HG02885 (cell line): ENCODE measurements around the gene SEC22C.

Experiments
- ATAC-seq: cut with Tn5 transposase; IDR thresholded peaks from one replicate; pipeline ENCODE4 v1.9.1; 2021; ENCODE audit warnings: mild to moderate bottlenecking; ENCODE audit not compliant: unreplicated experiment, poor library complexity

SEC22C gene

GRCh38 chr3:42501321-42501680 lies 80.5 kb downstream of the SEC22C start:
- ATAC-seq = no peak

- ATAC-seq = no peak
These were observed 80.9 kb downstream of the SEC22C start for GRCh38 chr3:42500909-42501308.

DNA sequence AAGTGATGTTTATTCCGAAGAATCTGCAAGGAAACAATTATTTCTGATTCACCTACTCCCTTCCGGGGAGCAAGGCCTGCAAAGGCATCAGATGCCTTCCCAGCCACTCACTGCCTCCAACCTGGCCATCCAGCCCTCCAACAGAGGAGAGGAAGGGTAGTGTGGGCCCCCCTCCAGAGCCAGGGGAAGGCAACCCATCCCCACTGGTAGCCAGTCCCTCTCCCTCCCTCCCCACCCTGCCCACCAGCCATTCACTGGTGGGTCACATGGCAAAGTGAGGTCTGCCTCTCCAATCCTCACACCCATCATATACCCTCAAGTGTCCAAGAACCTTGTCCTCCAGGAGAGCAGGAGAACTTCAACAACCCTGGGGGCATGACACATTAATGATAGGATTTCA lies 81.7 kb downstream of the SEC22C start:
- no peak for ATAC-seq

DNA sequence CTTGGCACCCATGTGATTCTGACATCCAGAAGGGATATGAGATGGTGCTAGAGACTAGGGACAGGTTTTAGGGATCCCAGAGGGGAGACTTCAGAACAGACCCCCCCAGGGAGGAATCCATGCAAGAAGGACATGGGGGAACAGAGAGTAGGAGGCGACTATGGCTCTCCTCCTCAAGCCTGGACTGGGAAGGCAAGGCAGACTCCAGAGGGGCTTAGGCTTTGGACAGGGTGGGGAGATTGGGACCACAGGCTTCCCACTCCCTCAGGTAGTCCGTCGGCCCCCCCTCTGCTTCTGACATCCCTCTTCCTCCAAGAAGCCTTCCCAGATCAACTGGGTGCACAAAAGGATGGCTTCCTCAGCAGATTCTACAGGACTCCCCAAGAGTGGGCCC lies 82.3 kb downstream of the SEC22C start:
- ATAC-seq = no peak

DNA sequence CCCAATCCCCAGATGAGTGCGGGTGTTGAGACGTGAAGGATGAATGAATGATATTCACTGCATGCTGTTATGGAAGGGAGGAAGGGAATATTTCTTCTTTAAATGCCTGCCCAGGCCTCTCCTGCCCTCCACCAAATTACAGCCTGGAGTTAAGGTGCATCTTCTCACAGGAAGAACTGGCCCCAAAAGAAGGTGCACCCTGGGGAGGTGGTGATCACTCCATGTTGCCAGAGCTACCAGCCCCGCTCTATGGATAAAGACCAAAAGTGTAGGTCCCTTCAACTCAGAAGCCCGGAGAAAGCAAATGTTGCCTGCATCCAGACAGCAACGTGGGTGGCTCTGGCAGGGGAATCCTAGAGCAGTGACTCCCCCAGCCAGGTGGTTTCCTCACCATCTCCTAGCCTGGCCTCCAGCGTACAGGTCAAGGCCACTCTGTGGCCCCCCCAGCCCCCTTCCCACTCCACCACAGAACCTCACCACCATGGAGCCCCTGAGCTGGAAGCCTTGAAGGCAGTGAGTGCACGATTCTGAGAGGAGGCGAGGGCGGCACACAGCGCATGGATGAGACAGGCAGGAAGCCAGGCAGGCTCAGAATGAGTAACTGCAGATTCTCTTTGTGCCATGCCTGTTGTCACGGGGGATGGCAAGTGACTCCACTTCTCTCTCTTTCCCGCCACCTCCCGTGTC lies 82.8 kb downstream of the SEC22C start:
- ATAC-seq = no peak

DNA sequence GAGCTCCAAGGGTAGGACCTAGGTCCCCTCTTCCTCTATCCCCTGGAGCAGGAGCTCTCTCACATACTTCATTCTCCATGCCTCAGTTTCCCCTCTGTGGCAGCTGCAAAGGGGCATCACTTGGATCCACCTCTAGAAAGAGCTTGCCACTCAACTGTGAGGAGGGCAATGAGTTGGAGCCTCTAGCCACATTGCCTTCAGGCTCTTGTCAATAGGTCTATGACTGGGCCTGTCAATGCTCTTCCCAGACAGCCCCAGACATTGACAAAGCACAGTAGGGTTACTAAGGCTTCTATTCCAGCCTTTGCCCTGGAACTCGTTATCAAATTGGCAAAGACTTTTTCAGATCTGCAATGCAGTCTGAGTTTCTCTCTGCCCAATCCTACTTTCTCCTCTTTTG lies 83.7 kb downstream of the SEC22C start:
- ATAC-seq = no peak
